ENCODE results near the gene MAML3. TPM values are rescaled to one million over a fixed set of nuclear protein-coding genes. Genes with fewer than 3 reads are reported as not detected.
A peak's percentile ranks its signal among the peaks of the same experiment; 100 is the strongest.

The MAML3 gene
- total RNA-seq: 1 to 10 TPM; 4.0 to 4.1 TPM

DNA sequence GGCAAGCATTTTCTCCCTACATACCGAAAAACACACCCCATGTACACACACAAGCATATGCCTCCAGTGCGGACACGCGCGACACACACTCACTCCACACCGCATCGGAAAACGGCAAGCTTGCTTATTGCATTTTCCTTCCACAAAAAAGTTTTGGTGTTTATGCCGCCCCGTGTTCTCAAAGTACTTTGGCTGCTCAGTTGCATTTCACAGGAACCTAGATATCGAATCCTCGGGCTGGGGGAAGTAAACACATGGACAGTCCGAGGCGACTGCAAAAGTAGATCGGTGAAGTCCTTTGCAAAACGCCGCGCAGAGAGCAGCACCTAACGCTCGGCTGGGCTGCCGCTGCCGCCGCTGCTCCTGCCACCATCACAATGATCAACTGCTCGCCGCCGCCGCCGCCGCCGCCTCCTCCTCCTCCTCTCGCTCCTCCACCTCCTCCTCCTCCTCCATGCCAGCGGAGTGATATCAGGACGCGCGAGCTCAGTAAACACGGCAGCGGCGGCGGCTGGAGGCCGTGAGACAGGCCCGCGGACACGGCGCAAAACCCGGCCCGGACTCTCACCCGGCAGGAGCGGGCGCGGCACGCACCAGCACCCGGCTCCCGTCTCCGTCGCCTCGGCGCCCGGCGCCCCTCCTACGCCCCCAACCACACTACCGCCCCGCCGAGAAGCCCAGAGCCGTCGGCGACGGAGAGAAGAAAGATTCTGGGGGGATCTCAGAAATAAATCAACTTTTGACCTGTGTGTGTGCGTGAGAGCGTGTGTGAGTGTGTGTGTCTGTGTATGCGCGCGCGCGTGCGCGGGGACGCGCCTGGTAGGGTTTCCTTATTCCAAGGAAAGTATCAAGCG is at the start of gene MAML3:
Gene MAML3 (minus strand): TSS at position 467 of the 854 bp plus-strand sequence. CDS start 857 bp downstream, outside the sequence.
- Mint-ChIP-seq H3K27ac (peak within 1 kb of the TSS; percentile 79), H3K27me3 (ENCODE audit: low read depth) (peaks cover 14% of the 10 kb centered on the region), H3K4me3 (peak within 1 kb of the TSS; percentile 90), H3K4me1 (ENCODE audit: low read depth) (peaks cover 39% of the 10 kb centered on the region), H3K36me3 (ENCODE audit: low read depth) (peaks cover 2% of the 10 kb centered on the region), H3K9me3 (ENCODE audit: insufficient read depth) (no peaks in the 10 kb centered on the region)
- DNase-seq (peak; percentile 89), ATAC-seq (peak; percentile 41)
- ChIA-PET POLR2A (interaction anchor here (0.6 to 4.8 kb wide), 12 partner anchors 8 to 105 kb away, joined by 3 to 33 read pairs (median 4); no protein-coding TSS in a partner anchor), CTCF (interaction anchor here (1.0 to 2.6 kb wide), 14 partner anchors 58 to 496 kb away, joined by 3 to 20 read pairs (median 4); no protein-coding TSS in a partner anchor)

DNA sequence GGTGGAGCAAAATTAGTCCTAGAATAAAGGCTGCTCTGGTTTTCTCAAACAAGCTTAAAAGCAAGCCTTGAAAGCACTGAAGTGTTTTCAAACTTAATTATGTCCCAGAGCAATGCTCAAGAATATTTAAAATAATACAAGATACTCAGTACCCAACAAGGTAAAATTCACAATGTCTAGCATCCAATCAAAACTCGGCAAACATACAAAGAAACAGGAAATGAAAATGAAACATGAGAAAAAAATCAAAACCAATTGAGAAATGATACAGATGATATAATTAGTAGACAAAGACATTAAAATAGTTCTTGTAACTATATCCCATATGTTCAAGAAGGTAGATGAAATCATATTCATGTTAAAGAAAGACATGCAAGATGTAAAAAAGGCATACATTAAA is 45.0 kb upstream of the MAML3 start:
- no peak for DNase-seq
- ChIA-PET CTCF (interaction anchor here (0.9 to 1.6 kb wide), 3 partner anchors 55 to 163 kb away, joined by 3 to 4 read pairs (median 4); no protein-coding TSS in a partner anchor), POLR2A (no interaction called here)
- H3K27ac Mint-ChIP-seq: no peak overlapping the region
- no peaks in the 10 kb centered on the region for H3K9me3 Mint-ChIP-seq (ENCODE audit: insufficient read depth)
- no peak overlapping the region for H3K4me3 Mint-ChIP-seq
- no peaks in the 10 kb centered on the region for H3K36me3 Mint-ChIP-seq (ENCODE audit: low read depth)
- H3K27me3 Mint-ChIP-seq (ENCODE audit: low read depth): peaks cover 5% of the 10 kb centered on the region
- no peak for ATAC-seq
- H3K4me1 Mint-ChIP-seq (ENCODE audit: low read depth): no peaks in the 10 kb centered on the region

DNA sequence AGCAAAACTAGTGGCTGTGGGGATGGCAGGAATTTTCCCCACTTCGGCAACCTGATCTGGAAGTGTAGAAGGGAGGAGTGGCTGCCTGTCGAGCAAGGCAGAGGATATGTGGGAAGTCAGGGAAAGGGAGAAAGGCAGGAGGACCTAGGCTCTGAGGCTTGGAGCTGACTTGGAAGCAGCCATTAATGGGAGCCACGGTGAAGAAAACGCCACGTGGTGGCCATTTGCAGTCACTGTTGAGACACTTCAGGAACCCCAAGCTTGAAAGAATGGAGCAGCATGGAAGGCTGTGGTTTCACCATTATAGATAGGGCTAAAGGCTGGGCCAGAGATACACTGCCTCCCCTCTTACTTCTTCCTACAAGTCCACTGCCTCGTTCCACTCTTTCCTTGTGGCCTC is 41.8 kb upstream of the MAML3 start:
- H3K4me1 Mint-ChIP-seq (ENCODE audit: low read depth): no peaks in the 10 kb centered on the region
- DNase-seq (no peak), ATAC-seq (no peak)
- peaks cover 5% of the 10 kb centered on the region for H3K27me3 Mint-ChIP-seq (ENCODE audit: low read depth)
- no peaks in the 10 kb centered on the region for H3K9me3 Mint-ChIP-seq (ENCODE audit: insufficient read depth)
- no peak overlapping the region for H3K4me3 Mint-ChIP-seq
- no peak overlapping the region for H3K27ac Mint-ChIP-seq
- POLR2A ChIA-PET: no interaction called here
- CTCF ChIA-PET: no interaction called here
- no peaks in the 10 kb centered on the region for H3K36me3 Mint-ChIP-seq (ENCODE audit: low read depth)

DNA sequence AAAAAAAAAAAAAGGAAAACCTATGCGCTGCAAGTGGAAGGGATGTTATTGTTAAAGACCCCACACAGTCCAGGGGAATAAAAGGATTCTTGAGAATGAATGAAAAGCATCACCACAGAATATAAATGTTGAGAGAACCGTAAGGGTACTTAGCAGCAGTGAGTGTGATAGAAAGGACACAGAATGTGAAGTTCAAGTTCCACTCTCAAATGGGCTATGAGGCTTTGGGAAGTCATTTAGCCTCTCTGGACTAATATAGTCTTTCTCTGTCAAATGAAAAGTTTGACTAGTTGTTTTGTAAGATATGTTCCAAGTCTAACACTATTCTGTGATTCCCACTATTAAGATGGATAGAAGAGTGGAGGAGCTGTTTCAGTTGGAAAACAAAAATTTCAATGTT is 35.8 kb upstream of the MAML3 start:
- Mint-ChIP-seq H3K4me3 (no peak overlapping the region), H3K9me3 (ENCODE audit: insufficient read depth) (no peaks in the 10 kb centered on the region)

DNA sequence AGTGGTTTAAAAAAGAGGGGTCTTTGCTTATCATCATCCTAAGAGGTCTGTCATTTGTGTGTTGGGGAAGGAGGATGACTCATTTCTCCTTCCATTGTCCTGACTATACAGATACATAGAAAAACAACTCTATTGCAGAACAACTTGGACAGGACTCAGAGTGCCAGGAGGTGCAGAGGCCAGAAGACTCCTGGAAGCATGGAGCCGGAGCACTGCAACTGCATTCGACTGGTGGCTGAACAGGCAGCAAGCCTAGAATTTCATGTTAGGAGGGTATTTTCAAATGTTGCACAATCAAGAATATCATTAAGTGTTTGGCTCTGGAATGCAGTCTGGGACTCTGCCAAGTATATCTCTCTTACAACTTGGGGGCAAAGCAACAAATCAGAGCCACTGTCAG is 35.0 kb upstream of the MAML3 start:
- H3K9me3 Mint-ChIP-seq (ENCODE audit: insufficient read depth): no peaks in the 10 kb centered on the region
- H3K27me3 Mint-ChIP-seq (ENCODE audit: low read depth): peaks cover 15% of the 10 kb centered on the region
- H3K4me1 Mint-ChIP-seq (ENCODE audit: low read depth): no peaks in the 10 kb centered on the region
- ATAC-seq: no peak
- H3K4me3 Mint-ChIP-seq: no peak overlapping the region
- no peak overlapping the region for H3K27ac Mint-ChIP-seq
- H3K36me3 Mint-ChIP-seq (ENCODE audit: low read depth): no peaks in the 10 kb centered on the region
- DNase-seq: no peak
- ChIA-PET POLR2A (no interaction called here), CTCF (no interaction called here)

More for the DNA sequence above, 35.8 kb upstream of the MAML3 start:
- Mint-ChIP-seq H3K36me3 (ENCODE audit: low read depth) (no peaks in the 10 kb centered on the region), H3K4me1 (ENCODE audit: low read depth) (no peaks in the 10 kb centered on the region), H3K27me3 (ENCODE audit: low read depth) (peaks cover 12% of the 10 kb centered on the region), H3K27ac (no peak overlapping the region)
- ATAC-seq (no peak), DNase-seq (no peak)
- POLR2A ChIA-PET: no interaction called here
- CTCF ChIA-PET: interaction anchor here (1.0 kb wide), 1 partner anchor 64 kb away, joined by 3 read pairs; no protein-coding TSS in a partner anchor

DNA sequence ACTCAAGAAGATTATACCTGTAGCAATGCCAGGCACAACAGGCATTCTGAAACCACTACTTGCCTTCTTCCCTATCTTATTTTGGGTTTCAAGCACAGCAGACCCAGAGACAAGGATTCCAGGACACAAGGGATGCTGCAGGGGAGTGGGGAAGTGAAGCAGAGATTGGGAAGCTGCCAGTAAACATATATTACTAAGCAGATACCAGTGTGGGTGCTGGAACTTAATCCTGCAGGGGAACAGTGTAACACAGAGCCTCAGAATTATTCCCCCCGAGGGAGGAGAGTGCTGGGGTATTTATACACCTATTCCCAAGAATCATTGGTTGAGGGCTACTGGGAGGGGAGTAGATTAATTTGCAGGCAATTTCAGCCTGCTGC is 33.3 kb upstream of the MAML3 start:
- Mint-ChIP-seq H3K4me1 (ENCODE audit: low read depth) (no peaks in the 10 kb centered on the region), H3K27ac (no peak overlapping the region), H3K4me3 (no peak overlapping the region), H3K27me3 (ENCODE audit: low read depth) (peaks cover 18% of the 10 kb centered on the region), H3K9me3 (ENCODE audit: insufficient read depth) (no peaks in the 10 kb centered on the region), H3K36me3 (ENCODE audit: low read depth) (no peaks in the 10 kb centered on the region)
- CTCF ChIA-PET: no interaction called here
- DNase-seq (no peak), ATAC-seq (no peak)
- POLR2A ChIA-PET: no interaction called here

DNA sequence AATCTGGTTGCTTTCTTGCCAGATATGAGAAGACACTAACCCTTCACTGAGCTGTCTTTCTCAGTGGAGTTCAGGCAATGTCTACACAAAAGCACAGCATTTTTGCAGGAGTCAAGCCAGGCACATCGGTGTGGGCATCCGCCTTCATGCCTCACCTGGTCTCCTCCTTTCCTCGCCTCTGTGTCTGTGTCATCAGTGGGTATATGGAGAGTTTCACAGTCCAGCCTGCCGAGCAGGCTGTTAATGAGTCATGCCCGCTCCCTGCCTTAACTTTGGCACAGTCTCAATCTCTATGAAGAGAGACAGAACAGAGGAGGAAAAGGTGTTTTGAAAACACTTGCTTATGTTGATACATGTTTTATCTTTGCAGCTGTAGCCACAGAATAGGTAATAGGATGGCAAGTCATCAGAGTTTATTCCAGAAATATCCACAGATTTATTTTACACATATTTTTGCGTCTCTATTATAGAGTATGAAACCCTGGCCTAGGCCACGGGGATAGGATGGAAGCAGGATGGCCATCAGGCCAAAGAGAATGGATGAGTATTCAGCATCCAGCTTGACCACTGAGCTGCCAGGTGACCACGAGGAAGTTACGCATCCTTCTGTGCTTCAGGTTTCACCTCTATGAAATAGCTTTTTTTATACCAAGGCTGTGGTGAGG is 32.8 kb upstream of the MAML3 start:
- H3K27me3 Mint-ChIP-seq (ENCODE audit: low read depth): peaks cover 18% of the 10 kb centered on the region
- H3K36me3 Mint-ChIP-seq (ENCODE audit: low read depth): no peaks in the 10 kb centered on the region
- DNase-seq (no peak), ATAC-seq (no peak)
- H3K4me3 Mint-ChIP-seq: no peak overlapping the region
- H3K4me1 Mint-ChIP-seq (ENCODE audit: low read depth): no peaks in the 10 kb centered on the region
- H3K27ac Mint-ChIP-seq: no peak overlapping the region
- ChIA-PET CTCF (no interaction called here), POLR2A (no interaction called here)
- H3K9me3 Mint-ChIP-seq (ENCODE audit: insufficient read depth): no peaks in the 10 kb centered on the region

DNA sequence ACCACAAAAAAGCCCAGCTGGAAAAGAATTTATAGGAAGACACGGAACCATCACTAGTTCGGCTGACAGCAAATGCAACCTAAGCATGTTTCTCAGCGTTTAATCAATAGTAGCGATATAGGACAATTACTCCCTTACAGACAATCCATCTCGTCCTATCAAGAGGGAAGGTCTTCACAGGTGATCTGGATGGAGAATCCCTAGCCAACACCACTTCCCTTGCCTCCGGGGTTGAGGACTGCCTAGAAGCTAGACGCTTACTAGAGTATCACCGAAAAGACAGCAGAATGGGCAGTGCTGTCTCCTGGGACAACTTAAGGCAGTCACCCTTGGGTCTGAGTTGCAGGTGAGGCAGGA is 32.1 kb upstream of the MAML3 start:
- no peaks in the 10 kb centered on the region for H3K36me3 Mint-ChIP-seq (ENCODE audit: low read depth)
- no peak overlapping the region for H3K27ac Mint-ChIP-seq
- H3K4me1 Mint-ChIP-seq (ENCODE audit: low read depth): no peaks in the 10 kb centered on the region
- ATAC-seq (no peak), DNase-seq (no peak)
- H3K27me3 Mint-ChIP-seq (ENCODE audit: low read depth): peaks cover 18% of the 10 kb centered on the region
- no peak overlapping the region for H3K4me3 Mint-ChIP-seq
- H3K9me3 Mint-ChIP-seq (ENCODE audit: insufficient read depth): no peaks in the 10 kb centered on the region
- POLR2A ChIA-PET: no interaction called here
- CTCF ChIA-PET: no interaction called here

DNA sequence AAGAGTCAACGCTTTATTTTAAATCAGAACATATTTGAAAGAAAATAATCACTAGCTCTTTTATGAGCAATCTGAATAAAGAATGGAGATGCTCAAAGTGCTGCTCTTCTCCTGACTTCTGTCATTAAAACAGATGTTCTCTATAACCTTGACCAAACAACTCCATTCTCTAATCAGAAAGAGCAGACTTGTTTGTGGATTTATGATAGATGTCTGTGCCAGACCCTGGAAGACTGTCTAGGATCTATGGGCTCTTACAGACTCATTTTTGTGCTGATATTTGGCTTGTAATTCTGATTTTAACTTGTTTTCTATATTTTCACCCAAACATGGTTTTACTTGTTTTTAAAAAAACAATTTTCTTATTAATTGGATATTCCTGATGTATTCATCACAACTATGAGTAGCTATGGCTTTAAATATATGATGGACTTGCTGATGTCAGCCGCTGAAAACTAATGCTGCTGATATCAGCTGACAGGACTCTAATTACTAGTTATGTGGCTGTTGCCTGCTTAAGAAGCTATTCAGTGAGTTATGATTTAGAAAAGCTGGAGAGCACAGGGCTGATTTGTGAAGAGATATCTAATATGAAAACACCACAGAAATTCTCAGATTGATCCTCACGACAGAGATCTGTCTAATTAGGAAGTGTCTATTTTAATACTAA is 31.6 kb upstream of the MAML3 start:
- Mint-ChIP-seq H3K27ac (no peak overlapping the region), H3K4me3 (no peak overlapping the region), H3K36me3 (ENCODE audit: low read depth) (no peaks in the 10 kb centered on the region), H3K4me1 (ENCODE audit: low read depth) (no peaks in the 10 kb centered on the region), H3K9me3 (ENCODE audit: insufficient read depth) (no peaks in the 10 kb centered on the region), H3K27me3 (ENCODE audit: low read depth) (peaks cover 18% of the 10 kb centered on the region)
- no peak for ATAC-seq
- no peak for DNase-seq
- POLR2A ChIA-PET: no interaction called here
- CTCF ChIA-PET: no interaction called here

DNA sequence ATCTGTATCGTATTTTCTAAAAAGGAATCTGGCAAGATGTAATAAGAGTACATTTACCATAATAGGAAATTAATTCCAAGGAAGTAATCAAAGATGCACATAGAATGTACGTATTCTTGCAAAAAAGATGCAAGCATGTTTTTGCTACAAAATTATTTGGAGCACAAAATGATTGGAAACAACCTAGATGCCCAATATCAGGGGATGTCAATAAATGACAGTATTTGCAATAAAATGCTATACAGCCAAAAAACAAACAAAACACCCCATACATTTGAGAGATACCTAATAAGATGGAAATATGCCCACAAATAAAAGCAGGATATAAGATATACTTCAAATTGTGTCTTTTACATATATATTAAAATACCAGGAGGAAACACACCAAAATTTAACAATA is 29.3 kb upstream of the MAML3 start:
- ATAC-seq (no peak), DNase-seq (no peak)
- Mint-ChIP-seq H3K27me3 (ENCODE audit: low read depth) (peaks cover 12% of the 10 kb centered on the region), H3K27ac (no peak overlapping the region), H3K36me3 (ENCODE audit: low read depth) (no peaks in the 10 kb centered on the region), H3K4me1 (ENCODE audit: low read depth) (no peaks in the 10 kb centered on the region), H3K9me3 (ENCODE audit: insufficient read depth) (no peaks in the 10 kb centered on the region), H3K4me3 (no peak overlapping the region)
- ChIA-PET POLR2A (no interaction called here), CTCF (interaction anchor here (0.7 kb wide), 1 partner anchor 190 kb away, joined by 3 read pairs; the partner anchor contains the start of gene SCOC)

DNA sequence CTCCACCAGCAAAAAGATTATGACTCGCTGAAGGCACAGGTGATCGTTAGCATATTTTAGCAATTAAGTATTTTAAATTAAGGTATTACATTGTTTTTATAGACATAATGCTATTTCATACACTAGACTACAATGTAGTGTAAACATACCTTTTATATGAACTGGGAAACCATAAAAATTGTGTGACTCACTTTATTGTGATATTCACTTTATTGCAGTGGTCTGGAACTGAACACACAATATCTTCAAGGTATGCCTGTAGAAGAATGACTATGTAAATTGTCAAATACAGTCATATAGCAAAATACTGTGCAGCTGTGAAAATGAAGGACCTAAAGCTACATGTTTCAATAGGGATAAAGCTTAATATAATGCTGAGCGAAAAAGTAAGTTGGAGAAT is 26.6 kb upstream of the MAML3 start:
- ChIA-PET CTCF (interaction anchor here (1.2 to 1.4 kb wide), 2 partner anchors 23 to 57 kb away, joined by 3 read pairs; no protein-coding TSS in a partner anchor), POLR2A (no interaction called here)
- no peaks in the 10 kb centered on the region for H3K36me3 Mint-ChIP-seq (ENCODE audit: low read depth)
- no peaks in the 10 kb centered on the region for H3K4me1 Mint-ChIP-seq (ENCODE audit: low read depth)
- ATAC-seq (no peak), DNase-seq (no peak)
- H3K9me3 Mint-ChIP-seq (ENCODE audit: insufficient read depth): no peaks in the 10 kb centered on the region
- H3K27ac Mint-ChIP-seq: no peak overlapping the region
- H3K4me3 Mint-ChIP-seq: no peak overlapping the region
- peaks cover 13% of the 10 kb centered on the region for H3K27me3 Mint-ChIP-seq (ENCODE audit: low read depth)

DNA sequence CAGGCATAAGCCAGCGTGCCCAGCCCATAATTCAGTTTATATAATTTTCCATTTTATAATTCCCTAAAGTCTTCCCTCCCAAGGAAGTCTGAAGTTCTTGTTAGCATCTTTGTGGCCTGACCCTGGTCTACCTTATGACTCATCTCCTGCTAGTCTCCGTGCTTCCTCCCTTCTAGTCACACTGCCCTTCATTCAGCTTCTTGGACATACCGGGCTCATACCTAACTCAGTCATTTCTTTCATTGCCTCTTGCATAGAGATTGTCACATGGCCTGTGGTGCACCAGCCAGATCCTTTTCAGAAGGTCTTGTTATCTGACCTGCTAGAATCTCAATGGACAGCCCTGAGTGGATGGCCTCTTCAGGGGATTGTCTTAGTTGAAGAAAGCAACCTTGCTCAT is 22.8 kb upstream of the MAML3 start:
- CTCF ChIA-PET: no interaction called here
- no peak for ATAC-seq

More for the DNA sequence above, 22.8 kb upstream of the MAML3 start:
- POLR2A ChIA-PET: no interaction called here
- H3K4me3 Mint-ChIP-seq: no peak overlapping the region
- H3K27ac Mint-ChIP-seq: no peak overlapping the region
- peaks cover 5% of the 10 kb centered on the region for H3K4me1 Mint-ChIP-seq (ENCODE audit: low read depth)
- no peak for DNase-seq
- H3K27me3 Mint-ChIP-seq (ENCODE audit: low read depth): peaks cover 8% of the 10 kb centered on the region
- H3K9me3 Mint-ChIP-seq (ENCODE audit: insufficient read depth): no peaks in the 10 kb centered on the region
- no peaks in the 10 kb centered on the region for H3K36me3 Mint-ChIP-seq (ENCODE audit: low read depth)

Data from activated CD8-positive, alpha-beta T cell treated with anti-CD3 and anti-CD28 coated beads, Interleukin-2, amount 10 ng/mL, durations not matched to agents 7 days and 5 days (primary cell).